Fibroblast of skin of left quadriceps (primary cell): Measurements from ENCODE around the gene ZNF808.
A peak's percentile ranks its signal among the peaks of the same experiment; 100 is the strongest.
"Not testable (repeated sequence)": the region's sequence is repeated elsewhere in the genome, so short reads cannot be mapped to it uniquely, and the experiment has no call there.

Experiments used
- DNase-seq, 2 experiments: peaks; one replicate each; pipeline ENCODE4 v3.0.0-alpha.2; 2013; ENCODE audit warnings: low read depth in 2 of 2

The ZNF808 gene

DNA sequence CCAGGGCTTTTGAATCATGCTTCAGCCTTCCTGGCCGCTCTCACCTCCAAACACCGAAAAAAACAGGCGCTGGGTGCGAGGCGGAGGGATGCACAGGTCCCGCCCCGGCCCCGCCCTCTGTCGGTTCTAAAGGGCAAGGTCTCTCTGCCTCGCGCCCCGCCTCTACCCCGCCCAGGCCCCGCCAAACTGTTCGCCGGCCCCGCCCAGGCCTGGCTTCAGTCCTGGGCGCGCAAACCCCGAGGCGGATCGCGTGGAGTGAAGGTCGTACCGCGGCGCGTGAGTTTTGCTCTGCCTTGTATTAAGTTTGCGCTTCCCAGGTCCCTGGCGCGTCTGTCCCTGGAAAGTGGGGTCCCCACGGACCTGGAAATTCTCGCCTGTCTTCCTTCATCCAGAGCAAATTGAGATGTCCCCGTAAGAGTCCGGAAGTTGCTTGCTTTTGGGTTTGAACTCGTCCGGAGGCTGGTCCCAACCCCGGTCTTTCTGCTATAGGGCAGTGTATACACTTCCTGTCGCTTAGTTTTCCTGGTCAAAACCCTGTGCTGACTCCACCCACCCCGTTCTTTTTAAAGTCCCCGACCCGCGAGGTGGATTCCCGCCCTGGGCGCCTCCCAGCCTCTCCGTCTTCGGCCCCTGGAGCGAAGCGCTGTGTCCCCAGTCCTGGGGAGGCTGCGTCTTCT lies 8.4 kb downstream of the ZNF808 start:
- DNase-seq: peak in 1 of 2 experiments; percentile 24

DNA sequence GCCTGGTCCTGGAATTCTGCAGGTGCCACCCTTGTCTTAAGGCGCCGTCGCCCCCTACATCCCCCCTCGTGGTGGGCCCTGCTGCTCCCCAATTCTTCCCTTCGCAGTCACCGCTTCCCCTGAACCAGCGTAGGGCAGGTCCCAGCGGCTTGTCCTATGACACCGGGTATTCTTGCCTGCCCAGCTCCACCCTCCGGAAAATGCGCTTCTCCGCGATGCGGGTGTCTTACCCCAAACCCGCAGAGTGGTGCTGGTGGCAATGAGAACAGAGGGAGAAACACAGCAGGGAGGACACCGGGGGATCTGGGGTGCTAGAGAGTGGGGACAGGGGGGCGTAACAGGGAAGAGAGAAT lies 9.0 kb downstream of the ZNF808 start:
- no peak for DNase-seq

DNA sequence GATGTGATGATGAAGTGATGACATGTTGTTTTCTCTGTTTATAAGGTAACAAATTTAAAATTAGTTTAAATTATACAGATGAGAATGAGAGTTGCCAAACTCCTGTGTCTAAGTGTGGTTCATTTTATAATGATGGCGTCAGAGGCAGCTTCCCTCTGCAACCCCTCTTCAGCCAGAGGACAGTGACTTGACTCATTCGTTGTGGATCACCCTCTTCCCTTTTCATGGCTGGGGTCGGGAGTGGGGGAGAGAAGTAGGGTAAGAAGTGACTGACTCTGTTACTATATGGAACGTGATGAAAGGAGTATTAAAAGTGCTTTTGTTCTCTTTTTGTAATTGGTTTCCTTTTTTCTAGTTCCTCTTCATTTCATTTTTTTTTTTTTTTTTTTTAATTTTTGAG lies 11.3 kb downstream of the ZNF808 start:
- not testable (repeated sequence) for DNase-seq

DNA sequence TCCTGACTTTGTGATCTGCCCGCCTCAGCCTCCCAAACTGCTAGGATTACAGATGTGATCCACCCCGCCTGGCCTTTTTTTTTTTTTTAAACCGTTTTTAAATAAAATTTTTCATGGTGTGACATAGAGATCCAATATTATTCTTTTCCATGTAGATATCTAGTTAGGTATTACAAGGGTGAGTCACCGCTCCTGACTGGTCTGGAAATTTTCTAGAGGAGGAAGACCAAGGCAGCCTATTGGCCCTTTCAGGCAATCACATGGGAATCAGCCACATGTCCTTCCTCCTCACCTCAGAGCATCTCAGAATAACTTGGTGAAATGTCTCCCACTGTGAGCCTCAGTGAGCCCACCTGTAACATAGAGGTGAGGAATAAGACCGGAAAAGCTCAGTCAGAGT lies 13.7 kb downstream of the ZNF808 start:
- DNase-seq: not testable (repeated sequence)

DNA sequence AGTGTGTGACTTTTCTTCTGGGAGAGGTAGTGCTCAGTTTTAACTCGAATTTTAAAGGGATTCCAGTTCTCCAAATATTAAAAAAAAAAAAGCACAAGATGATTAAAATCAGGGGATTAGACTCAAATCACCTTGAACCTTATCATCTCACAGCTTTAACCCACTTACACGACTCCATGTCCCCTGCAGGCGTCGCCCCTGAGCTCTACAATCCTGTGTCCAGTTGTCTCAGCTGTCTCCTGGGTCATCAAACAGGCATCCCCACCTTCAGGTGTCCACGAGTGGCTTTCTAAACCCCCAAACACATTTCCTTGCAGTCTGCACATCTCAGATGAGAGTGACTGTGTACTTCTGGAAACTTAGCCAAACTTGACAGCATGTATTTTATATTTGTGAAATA lies 14.1 kb downstream of the ZNF808 start:
- DNase-seq: no peak

DNA sequence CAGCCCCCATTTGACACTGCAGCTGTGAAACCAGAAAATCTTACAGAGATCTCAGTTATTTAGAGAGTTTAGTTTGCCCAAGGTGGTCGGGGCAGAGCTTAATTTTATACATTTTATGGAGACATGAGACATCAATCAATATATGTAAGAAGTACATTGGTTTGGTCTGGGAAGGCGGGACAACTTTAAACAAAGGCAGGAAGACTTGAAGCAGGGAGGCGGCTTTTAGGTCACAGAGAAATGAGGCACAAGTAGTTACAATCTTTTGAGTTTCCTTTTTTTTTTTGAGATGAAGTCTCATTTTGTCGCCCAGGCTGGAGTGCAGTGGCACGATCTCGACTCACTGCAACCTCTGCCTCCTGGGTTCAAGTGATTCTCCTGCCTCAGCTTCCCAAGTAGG lies 15.1 kb downstream of the ZNF808 start:
- not testable (repeated sequence) for DNase-seq

DNA sequence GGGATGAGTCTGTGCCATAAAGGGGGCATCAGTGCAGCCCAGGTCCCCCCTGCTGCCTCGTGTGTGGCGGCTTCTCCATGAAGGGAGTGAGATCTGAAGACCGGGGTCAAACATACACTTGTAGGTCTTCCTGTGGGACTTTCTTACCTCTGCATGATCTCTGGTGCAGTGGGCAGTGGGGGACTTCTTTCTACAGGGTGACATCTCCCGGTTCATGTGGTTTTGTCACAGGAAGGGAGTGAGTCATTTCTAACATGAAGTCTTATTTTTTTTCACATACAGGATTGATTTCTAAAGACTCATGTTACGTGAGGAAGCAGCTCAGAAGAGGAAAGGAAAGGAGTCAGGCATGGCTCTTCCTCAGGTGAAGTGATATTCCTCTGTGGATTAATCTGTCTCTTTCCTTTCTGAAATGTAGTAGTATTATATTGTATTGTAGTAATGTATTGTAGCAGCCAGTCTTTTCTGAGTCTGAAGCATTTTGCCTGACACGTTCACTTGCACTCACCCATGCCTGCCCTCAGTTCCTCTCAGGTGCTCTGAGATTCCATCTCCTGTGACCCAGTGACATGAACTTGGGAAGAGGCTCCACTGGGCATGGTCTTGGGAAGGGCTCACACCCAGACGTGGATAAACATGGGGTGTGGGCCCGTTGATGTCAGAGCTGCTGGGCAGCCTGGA lies 15.7 kb downstream of the ZNF808 start:
- DNase-seq: no peak

DNA sequence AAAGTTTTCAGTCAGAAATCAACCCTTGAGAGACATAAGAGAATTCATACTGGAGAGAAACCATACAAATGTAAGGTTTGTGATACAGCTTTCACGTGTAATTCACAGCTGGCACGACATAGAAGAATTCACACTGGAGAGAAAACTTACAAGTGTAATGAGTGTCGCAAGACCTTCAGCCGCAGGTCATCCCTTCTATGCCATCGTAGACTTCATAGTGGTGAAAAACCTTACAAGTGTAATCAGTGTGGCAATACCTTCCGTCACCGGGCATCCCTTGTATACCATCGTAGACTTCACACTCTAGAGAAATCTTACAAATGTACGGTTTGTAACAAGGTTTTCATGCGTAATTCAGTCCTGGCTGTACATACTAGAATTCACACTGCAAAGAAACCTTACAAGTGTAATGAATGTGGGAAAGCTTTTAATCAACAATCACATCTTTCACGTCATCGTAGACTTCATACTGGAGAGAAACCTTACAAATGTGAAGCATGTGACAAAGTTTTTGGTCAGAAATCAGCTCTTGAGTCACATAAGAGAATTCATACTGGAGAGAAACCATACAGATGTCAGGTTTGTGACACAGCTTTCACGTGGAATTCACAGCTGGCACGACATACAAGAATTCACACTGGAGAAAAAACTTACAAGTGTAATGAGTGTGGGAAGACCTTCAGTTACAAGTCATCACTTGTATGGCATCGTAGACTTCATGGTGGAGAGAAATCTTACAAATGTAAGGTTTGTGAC lies 26.9 kb downstream of the ZNF808 start:
- DNase-seq: no peak

DNA sequence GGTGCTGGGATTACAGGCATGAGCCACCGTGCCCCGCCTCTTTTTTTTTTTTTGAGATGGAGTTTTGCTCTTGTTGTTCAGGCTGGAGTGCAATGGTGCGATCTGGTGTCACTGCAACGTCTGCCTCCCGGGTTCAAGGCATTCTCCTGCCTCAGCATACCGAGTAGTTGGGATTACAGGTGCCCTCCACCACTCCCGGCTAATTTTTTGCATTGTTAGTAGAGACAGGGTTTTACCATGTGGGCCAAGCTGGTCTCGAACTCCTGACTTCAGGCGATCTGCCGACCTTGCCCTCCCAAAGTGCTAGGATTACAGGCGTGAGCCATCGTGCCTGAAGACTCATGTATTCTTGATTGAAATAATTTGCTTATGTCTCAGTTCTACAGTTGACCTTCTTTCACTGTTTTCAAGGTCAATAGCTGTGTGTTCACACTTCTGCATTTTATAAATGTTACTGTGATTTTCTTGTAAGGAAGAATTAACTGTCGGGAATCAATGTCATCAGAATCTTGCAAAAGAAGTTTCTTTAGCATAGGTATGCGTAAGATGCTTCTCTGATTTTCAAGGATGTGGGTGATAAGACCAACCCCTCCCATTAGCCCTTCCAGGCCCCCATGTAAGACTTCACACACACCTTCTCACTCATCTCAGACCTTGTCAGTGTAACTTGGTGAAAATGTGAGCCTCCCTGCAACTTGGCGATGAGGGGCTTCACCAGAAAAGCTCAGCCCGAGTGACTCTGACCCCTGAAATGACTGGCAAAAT lies 29.9 kb downstream of the ZNF808 start:
- DNase-seq: no peak

DNA sequence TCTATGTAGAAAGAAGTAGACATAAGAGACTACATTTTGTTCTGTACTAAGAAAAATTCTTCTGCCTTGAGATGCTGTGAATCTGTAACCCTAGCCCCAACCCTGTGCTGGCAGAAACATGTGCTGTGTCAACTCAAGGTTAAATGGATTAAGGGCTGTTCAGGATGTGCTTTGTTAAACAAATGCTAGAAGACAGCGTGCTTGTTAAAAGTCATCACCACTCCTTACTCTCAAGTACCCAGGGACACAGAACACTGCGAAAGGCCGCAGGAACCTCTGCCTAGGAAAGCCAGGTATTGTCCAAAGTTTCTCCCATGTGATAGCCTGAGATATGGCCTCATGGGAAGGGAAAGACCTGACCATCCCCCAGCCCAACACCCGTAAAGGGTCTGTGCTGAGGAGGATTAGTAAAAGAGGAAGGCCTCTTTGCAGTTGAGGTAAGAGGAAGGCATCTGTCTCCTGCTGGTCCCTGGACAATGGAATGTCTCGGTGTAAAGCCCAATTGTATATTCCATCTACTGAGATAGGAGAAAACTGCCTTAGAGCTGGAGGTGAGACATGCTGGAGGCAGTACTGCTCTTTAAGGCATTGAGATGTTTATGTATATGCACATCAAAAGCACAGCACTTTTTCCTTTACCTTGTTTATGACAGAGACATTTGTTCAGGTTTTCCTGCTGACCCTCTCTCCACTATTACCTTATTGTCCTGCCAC lies 31.4 kb downstream of the ZNF808 start:
- DNase-seq: not testable (repeated sequence)

DNA sequence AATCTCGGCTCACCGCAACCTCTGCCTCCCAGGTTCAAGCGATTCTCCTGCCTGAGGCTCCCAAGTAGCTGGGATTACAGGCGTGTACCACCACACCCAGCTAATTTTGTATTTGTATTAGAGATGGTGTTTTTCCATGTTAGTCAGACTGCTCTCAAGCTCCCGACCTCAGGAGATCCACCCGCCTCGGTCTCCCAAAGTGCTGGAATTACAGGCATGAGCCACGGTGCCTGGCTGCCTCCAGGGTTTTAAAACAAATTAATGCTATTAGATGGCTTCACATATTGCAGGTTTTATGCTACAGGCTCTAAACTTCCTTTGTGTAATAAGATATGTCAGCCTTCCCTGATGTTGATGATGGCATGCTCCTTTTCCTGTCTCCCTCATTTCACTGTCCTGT lies 34.1 kb downstream of the ZNF808 start:
- DNase-seq: not testable (repeated sequence)

DNA sequence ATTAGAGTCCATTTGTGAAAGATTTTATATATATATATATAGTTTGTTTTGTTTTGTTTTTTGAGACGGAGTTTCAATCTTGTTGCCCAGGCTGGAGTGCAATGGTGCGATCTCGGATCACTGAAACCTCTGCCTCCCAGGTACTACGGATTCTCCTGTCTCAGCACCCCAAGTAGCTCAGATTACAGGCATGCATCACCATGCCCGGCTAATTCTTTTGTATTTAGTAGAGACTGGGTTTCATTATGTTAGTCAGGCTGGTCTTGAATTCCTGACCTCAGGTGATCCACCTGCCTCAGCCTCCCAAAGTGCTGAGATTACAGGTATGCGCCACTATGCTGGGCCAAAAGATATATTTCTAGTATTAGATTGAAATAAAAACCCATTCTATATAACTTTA lies 38.7 kb downstream of the ZNF808 start:
- DNase-seq: no peak

DNA sequence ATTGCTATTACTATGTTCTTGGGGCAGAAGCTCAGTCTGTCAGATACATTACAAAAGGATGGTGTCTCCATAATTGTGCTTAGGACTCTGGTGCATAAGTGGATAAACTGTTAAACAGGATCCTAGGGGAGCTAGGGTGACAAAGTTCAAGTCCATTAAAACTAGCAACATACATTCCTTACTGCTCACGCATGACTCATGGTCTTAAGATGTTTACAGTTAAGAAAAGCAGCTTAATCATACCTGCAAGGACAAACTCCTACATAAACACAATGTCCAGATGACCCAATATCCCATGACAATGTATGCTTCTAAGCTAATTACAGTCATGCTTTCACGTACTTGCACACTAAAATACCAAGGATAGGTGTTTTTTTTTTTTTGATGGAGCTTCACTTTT lies 39.1 kb downstream of the ZNF808 start:
- no peak for DNase-seq

DNA sequence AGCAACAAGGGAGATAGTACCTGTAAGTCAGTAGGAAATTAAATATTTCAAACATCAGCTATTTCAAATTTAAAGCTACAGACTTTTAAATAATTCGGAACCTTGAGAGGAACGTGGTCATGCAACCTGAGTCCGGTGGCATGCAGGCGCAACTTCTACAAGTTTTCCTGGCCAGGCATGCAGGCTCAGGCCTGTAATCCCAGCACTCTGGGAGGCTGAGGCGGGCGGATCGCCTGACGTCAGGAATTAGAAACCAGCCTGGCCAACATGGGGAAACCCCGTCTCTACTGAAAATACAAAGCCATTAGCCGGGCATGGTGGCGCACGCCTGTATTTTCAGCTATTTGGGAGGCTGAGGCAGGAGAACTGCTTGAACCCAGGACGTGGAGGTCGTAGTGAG lies 40.5 kb downstream of the ZNF808 start:
- DNase-seq: no peak

DNA sequence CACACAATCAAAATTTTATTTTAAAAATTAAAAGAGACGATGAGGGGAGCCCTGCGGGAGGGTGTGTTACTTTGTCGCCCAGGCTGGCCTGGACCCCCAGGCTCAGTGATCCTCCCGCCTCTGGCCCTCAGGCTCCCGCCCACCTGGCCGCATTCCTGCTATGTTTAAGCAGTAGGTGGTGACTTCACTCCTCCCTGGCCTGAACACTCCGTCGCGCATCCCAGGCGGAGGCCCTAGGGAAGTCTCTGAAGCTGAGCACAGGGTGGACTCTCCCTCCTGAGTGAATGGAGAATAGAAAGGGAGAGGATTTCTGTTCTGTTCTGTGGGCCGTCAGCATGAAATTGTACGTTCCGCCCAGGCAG lies 42.2 kb downstream of the ZNF808 start:
- not testable (repeated sequence) for DNase-seq

DNA sequence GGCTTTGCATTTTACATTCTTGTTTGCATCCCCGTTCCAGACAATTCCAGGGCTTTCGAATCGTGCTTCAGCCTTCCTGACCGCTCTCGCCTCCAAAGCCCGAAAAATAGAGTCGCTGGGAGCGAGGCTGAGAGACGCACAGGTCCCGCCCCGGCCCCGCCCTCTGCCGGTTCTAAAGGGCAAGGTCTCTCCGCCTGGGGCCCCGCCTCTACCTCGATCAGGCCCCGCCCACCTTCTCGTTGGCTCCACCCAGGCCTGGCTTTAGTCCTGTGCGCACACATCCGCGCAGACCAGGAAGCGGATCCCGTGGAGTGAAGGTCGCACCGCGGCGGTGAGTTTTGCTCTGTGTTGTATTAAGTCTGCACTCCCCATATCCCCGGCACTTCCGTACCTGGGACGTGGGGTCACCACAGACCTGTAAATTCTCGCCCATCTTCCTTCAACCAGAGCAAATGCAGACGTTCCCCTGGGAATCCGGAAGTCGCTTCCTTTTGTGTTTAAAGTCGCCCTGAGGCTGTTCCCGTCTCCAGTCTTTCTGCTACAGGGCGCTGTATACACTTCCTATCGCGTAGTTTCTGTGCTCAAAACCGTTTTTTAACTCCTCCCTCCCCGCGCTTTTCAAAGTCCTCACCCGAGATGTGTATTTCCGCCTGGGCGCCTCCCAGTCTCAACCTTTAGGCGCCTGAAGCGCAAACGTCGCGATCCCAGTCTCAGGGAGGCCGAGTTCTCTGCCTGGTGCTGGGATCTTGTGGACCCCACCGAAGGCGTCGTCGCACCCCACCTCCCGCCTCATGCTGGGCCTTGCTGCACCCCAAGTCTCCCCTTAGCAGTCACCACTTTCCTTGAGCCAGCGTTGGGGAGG lies 42.8 kb downstream of the ZNF808 start, which contains the start of gene ZNF701:
ZNF701 (plus strand) TSS at position 288 of the 862 bp plus-strand sequence. CDS start 3,861 bp downstream, outside the sequence.
- peak; percentile 77 to 81 for DNase-seq

DNA sequence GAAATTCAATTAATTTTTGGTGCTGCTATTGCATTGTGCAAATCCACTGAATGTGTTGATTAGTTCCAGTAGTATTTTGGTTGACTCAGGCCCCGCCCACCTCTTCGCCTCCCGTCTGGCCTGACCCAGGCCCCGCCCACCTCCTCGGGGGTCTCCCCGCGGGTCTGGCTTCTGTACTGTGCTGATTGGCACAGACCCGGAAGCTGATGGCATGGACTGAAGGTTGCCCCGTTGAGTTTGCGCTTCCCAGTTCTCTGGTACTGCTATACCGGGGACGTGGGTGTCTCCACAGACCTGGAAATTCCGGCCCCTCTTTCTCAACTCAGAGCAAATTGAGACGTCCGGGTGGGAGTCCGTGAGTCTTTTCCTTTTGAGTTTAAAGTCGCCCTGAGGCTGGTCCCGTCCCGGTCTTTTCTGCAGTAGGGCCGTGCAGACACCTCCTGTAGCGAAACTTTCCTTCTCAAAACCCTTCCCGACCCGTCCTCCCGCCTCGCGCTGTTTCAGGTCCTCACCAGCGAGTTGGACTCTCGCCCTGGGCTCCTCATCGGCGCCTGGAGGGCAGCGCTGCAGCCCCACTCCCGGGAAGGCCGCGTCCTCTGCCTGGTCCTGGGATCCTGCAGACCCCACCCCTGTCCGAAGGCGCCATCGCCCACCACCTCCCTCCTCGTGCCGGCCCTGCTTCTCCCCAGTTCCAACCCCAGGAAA lies 57.4 kb downstream of the ZNF808 start:
- DNase-seq: no peak

DNA sequence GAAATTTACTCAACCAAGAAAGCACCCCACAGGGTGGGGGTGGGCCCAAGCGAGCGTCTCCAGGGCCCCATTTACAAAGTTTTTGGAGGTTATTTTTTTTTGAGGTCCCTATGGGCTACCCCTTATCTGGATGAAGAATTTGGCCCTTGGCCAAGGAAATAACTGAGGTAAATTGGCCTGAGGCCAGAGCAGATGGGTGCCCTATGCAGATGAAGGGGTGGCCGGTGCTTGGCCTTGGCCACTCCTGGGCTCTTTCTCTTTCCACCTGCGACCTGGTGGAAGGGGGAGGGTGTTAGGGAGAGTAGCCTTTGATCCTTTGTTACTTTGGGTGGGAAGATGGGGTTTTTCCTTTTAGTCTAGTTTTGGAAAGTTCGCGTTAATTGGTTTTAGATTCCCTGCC lies 58.1 kb downstream of the ZNF808 start:
- no peak for DNase-seq

DNA sequence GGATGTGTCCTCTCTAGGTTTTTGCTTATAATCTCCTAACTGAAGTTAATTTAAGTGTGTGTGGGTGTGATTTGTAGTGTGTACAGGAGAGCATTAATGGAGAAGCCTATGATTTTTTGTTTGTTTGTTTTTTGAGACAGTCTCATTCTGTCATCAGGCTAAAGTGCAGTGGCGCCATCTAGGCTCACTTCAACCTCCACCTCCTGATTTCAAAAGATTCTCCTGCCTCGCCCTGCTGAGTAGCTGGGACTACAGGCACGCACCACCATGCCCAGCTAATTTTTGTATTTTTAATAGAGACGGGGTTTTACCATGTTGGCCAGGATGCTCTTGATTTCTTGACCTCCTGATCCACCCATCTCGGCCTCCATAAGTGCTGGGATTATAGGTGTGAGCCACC lies 63.3 kb downstream of the ZNF808 start:
- DNase-seq: no peak

DNA sequence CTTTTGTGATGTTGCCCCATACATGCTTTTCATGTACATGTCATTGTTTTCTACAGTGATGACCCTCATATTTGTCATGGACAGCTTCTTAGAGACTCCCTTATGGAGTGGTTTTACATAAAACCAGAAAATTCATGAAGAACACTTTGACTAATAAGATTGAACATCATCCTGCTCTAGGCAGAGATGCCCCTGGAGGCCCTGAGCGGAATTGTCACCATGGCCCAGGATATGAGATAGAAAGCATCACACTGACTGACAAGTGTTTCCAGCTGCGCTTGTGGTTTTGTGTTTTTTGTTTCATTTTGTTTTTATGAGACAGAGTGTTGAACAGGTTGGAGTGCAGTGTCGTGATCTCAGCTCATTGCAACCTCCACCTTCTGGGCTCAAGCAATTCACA lies 64.8 kb downstream of the ZNF808 start:
- DNase-seq: no peak
